Smooth muscle cell of the brain vasculature (primary cell): ENCODE data around the gene WDFY4.

Source experiments
- DNase-seq: peaks from one replicate; pipeline ENCODE4 v3.0.0-alpha.2; 2012; ENCODE audit warnings: low read depth, low spot score

Gene WDFY4

GRCh38 chr10:48943096-48943495, 258.4 kb downstream of the WDFY4 start:
- DNase-seq = no peak

- no peak for DNase-seq
Observed at GRCh38 chr10:48944171-48944570, 259.5 kb downstream of the WDFY4 start.

DNA sequence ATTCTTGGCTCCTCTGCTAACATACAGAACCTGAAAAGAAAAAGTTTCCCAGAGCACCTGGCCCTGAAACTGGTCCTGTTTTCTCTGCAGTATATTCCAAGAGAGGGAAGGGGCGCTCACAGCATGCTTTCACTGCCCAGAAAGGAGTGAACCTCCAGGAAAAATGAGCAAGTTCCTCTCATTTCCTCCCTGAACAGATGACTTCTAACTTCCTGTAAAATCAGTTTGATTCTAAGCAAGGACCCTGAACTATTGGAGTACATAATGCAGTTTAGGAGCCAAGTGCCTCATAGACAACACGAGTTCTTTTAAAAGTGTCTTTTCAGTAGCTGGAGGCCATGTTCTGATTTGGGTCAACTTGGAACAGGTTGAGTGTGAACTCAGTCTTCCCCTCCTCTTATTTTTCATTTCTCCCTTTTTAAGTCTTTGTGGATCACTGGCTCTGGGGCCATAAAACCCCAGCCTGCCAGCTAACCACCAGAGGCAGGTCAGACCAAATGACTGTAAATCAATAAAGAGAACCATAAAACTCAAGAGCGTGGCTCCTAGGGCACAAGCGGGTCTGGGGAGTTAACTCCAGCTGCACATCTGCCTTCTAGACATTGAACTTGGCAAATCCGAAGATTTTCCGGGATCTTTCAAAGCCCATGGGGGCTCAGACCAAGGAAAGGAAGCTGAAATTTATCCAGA, 260.9 kb downstream of the WDFY4 start:
- no peak for DNase-seq

DNA sequence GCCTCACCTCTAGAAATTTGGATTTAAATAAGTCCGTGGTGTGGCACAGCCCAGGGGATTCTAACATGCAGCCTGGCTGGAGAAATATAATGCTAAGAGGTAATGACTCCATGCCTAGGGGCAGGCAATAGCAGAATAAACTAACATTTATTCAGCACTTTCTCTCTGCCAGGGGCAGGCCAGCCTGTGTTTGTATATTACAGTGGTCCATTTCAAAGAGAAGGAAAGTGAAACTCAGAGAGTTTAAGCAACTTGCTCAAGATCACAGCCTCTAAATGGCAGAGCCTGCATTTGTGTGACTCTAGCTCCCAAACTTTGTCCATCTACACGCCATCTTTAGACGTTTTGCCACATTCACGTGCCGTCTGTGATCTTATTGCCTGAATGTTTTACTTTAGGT, 261.7 kb downstream of the WDFY4 start:
- DNase-seq = no peak

- DNase-seq = peak; percentile 26
Observed at GRCh38 chr10:48946891-48947500, 262.3 kb downstream of the WDFY4 start.

DNA sequence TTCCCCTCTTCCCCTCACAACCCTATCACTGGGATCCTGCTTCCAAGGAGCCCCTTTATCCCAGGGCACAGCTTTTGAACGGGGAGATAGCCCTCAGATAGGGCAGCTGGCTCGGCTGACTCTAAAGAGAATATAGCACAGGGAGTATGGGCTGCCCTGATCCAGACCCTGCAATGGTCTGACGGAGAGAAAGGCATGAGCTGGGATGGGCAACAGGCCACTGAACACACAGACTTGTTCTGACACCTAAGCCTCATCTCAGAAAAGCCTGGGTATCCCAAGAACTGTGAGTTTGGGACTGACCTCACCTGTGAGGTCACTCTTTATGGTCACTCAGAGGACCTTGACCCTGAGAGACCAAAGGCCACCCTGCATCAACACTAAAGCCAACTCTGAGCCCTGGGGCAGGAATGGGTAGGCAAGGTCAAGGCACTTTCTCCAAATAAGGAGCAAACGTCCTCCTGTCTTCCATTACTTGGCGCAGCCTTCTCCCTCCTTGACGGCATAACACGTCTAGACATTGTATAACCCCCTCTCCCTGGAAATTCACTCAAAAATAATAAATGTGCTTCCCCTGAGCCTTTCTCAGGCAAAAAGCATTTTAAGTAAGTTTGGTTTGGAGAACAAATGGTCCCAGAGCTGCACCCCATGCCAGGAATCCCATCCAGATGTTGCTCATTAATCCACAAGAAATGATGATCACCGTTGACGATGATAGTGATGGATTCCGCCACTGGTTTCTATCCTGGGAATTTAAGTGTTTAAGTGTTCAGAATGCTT, 263.2 kb downstream of the WDFY4 start:
- no peak for DNase-seq

- DNase-seq = no peak
Observed at GRCh38 chr10:48948470-48949037, 263.9 kb downstream of the WDFY4 start.

GRCh38 chr10:48951707-48952106, 267.0 kb downstream of the WDFY4 start:
- no peak for DNase-seq

GRCh38 chr10:48957361-48958151, 272.9 kb downstream of the WDFY4 start:
- no peak for DNase-seq

DNA sequence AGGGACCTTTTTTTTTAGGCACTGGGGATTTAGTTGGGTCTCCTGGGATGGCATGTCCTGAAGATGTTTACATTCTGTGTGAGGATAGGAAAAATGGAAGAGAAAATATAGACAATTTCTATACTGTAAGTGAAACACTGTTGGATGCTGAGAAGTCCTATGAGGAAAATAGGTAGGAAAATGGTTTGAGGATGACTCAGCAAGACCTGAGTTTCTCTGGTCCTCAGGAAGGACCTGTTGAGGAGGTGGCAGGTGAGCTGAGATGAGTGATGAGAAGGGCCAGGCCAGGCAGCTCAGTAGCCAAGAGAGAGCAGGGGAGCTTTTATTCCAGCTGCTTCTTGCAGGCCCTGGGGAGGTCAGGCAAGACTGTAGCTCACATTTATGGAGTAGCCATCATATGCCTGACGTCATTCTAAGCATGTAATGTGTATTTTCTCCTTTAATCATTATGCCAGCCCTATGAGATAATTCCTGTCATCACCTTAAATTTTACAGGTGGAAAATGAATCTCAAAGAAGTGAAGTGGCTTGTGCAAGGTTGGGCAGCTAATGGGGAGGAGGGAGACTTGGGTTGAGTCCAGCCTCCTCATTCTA, 274.0 kb downstream of the WDFY4 start:
- no peak for DNase-seq

GRCh38 chr10:48964038-48964437, 279.4 kb downstream of the WDFY4 start:
- DNase-seq = no peak

DNA sequence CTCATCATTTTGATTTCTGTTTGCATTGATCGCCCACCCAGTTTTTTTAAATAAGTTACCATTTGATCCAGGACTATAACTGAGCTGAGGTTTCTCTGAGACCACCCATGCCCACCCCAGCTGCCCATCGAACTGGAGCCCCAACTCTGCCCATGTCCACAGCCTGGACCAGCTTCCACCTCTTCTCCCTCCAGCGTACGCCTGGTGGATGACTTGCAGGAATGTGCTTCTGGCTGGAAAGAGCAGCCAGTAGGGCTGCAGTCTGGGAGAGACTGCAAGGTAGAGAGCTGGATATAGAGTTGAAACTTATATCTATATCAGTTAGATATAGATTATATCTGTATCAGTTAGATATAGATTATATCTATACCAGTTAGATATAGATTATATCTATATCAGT, 280.8 kb downstream of the WDFY4 start:
- no peak for DNase-seq

- no peak for DNase-seq
Observed at GRCh38 chr10:48968036-48968435, 283.4 kb downstream of the WDFY4 start.

DNA sequence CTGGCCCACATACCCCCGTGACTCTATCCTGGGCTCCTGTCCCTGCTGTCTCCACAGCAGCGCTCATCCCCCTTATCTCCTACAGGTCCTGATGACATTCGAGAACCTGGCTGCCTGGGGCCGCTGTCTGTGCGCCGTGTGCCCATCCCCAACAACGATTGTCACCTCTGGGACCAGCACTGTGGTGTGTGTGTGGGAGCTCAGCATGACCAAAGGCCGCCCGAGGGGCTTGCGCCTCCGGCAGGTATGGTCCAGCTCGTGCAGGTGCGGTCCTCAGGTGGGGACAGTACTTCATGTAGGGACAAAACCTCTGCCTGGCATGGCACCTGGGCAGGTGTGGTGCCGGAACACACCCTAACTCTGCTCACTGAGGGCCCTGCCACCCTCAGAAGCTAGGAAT, 285.4 kb downstream of the WDFY4 start:
- no peak for DNase-seq

GRCh38 chr10:48970654-48971053, 286.0 kb downstream of the WDFY4 start:
- no peak for DNase-seq

DNA sequence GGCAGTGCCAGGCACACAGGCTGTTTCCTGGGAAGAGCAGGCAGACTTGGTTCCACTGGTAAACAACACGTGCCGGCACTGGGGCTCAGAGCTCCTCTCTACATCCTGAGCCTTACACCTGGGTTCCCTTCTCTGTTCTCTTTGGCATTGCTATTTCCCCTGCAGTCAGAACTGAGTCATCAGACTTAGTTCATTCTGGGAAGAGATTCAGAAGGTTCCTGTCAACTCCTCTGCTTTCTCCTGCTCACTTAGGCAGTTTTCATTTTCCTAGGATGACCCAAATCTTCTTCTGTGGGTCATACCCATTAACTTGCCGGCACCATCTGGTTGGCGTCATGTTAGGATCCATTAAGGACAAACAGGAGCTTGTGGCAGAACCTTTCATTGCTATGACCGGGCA, 288.4 kb downstream of the WDFY4 start:
- DNase-seq = no peak

DNA sequence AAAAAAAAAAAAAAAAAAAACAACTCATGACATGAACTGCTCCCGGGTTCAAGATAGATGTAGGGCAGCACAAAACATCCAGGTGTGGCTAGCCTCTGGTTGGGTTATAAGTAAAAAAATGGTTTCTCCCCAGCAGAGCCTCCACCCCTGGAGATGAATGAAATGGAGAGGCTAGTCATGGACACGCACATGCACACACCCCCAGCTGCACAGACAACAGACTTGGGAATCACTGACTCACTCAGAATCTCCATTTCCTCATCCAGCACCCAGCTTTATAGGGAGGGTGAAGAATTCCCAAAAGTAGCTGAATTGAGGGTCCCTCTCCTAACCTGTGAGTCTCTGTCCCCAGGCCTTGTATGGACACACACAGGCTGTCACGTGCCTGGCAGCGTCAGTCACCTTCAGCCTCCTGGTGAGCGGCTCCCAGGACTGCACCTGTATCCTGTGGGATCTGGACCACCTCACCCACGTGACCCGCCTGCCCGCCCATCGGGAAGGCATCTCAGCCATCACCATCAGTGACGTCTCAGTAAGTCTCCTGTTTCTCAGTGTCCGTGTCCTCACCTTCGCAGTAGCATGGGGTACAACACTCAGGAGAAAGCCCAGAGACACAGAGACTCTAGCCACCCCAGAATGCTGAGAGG, 290.0 kb downstream of the WDFY4 start:
- no peak for DNase-seq

- no peak for DNase-seq
Observed at GRCh38 chr10:48976196-48976595, 291.5 kb downstream of the WDFY4 start.

GRCh38 chr10:48978318-48978717, 293.6 kb downstream of the WDFY4 start:
- DNase-seq = no peak

DNA sequence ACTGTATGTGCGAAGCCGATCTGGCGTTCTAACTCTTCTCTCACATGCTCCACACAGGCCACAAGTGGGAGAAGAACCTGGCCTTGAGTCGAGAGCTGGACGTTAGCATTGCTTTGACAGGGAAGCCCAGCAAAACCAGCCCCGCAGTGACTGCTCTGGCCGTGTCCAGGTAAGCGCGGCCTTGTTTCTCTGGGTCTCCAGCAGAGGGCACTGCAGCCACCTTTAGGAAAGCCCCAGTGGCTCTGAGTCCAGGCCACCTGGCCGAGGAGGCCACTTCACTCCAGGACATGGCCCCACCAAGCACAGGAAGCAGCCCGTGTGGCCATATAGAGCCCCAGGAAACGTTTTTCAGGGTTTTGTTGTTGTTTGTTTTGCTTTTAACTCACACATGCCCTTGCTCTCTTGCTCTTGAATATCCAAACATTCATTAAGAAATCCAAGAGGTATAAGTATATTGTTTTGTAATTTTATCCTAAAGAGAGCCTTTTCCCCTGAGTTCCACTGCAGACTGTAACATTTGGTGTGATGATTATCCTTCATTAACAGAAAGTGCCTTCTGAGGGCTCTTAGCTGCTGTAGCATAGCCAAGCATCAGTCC, 296.7 kb downstream of the WDFY4 start:
- DNase-seq = peak; percentile 12
